Body of pancreas (tissue), 4 donors: ENCODE measurements around the gene MTERF4. TPM values are rescaled to one million over a fixed set of nuclear protein-coding genes. Genes with fewer than 3 reads are reported as not detected.

Source experiments
- ATAC-seq: fragments of 150-250 bp; one replicate; pipeline ENCODE4 v1.9.1; 2016
- DNase-seq, 4 donors: peaks; one replicate each; pipeline ENCODE4 v3.0.0-alpha.2; 2019
- H3K27ac ChIP-seq, 4 donors: fragments of 200-600 bp; sonication (generic); 1 replicate in 3 of 4; 2 replicates in 1 of 4; pipeline versions ENCODE4 v1.5.1 to v1.6.1; 2016 to 2019; ENCODE audit warnings: mild to moderate bottlenecking in 1 of 4, mixed read lengths in 1 of 4, moderate library complexity in 1 of 4
- H3K27me3 ChIP-seq, 2 donors: fragments of 200-600 bp; sonication (generic); one replicate each; pipeline ENCODE4 v1.6.0; 2016; ENCODE audit warnings: mild to moderate bottlenecking in 1 of 2
- H3K36me3 ChIP-seq, 2 donors: fragments of 200-600 bp; sonication (generic); replicated peaks in 1 of 2; 2 replicates each; pipeline ENCODE4 v1.5.1; 2016; ENCODE audit warnings: low read depth in 2 of 2; ENCODE audit not compliant: insufficient read depth in 1 of 2
- H3K4me1 ChIP-seq: fragments of 200-600 bp; sonication (generic); one replicate; pipeline ENCODE4 v1.6.0; 2016
- H3K4me3 ChIP-seq, 2 donors: fragments of 200-600 bp; sonication (generic); 1 replicate in 1 of 2; 2 replicates in 1 of 2; pipeline ENCODE4 v1.5.1; 2016 to 2019
- H3K9me3 ChIP-seq, 3 donors: fragments of 200-600 bp; sonication (generic); 1 replicate in 2 of 3; 2 replicates in 1 of 3; pipeline ENCODE4 v1.5.1; 2016
- POLR2A ChIP-seq, 3 donors: fragments of 450-650 bp; IDR thresholded peaks; one replicate each; pipeline ENCODE4 v1.6.1; 2016; ENCODE audit warnings: antibody characterized with exemption in 3 of 3, mild to moderate bottlenecking in 2 of 3
- WGBS, 2 donors: methylation state at CpG; one replicate each; pipeline ENCODE4 v1.1.5; 2017; 5-methylcytosine and 5-hydroxymethylcytosine counted together
- intact Hi-C: fragments of 100-400 bp; cut with DNase I; formaldehyde crosslinking; loops from one replicate; pipeline ENCODE4 v1.15.1; 2023
- total RNA-seq, 2 donors: library from RNA; depleted of rRNA; stranded (reverse); fragments of >200 nt; gene quantifications; one replicate each; pipeline ENCODE4 v1.1.0, GENCODE V29; 2016
- TF ChIP-seq, protein P1 (sequence below), 7 experiments: fragments of 450-650 bp in 4 of 7; fragments of 200-600 bp in 3 of 7; sonication (generic) in 3 of 7; IDR thresholded peaks; one replicate each; pipeline ENCODE4 v1.5.1; 2016 to 2019; ENCODE audit warnings: antibody characterized with exemption in 7 of 7

MTERF4 gene
- total RNA-seq, 2 donors from 2014 or later: 17.1 to 39.2 TPM

DNA sequence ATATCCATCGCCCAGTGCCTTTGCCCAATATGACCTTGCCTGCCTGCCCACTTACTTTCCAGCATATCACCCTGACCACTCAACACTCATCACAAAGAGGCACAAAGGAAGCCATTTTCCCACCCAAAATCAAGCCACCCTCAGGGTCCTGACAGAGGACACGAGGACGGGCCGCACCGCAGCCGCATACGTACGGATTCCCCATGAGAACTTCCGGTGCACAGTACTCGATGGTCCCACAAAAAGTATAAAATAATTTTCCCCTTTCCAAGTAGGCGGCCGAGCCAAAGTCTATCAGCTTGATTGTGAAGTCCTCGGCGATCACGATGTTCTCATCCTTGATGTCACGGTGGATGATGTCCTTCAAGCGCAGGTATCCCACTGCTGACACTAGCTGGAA, 10.0 kb upstream of the MTERF4 start:
- ATAC-seq (no peak), DNase-seq (no peak)
- 91% methylated on average over 13 to 17 of the region's 17 CpGs for WGBS, 2 donors

DNA sequence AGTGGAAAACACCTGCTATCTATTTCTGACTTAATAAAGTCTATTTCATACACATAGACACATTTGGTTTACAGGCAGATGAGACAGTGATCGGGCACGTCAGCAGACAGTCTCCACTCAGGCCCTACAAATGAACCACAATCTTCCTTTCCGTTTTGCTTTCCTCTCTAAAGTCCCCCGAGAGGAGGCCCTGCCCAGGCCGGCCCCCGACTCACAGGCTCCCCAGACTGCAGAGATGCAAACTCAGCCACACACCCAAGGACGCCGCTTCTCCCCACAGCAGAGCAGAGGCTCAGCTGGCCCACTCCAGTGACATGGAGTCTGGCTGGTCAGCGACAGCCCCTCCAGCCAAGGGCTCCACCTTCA, 9.3 kb upstream of the MTERF4 start:
- no peak for ATAC-seq
- Histone ChIP-seq H3K36me3 (peaks cover 0 to 2% of the 10 kb centered on the region in 2 donors), H3K4me3 (no peak overlapping the region), H3K4me1 (no peaks in the 10 kb centered on the region), H3K27ac (no peak overlapping the region), H3K27me3 (no peaks in the 10 kb centered on the region), H3K9me3 (no peaks in the 10 kb centered on the region)
- DNase-seq: no peak
- WGBS, 2 donors: 85 to 92% methylated on average over 9 of the region's 9 CpGs
- intact Hi-C loops: no loop called here
- TF ChIP-seq, protein P1, sequence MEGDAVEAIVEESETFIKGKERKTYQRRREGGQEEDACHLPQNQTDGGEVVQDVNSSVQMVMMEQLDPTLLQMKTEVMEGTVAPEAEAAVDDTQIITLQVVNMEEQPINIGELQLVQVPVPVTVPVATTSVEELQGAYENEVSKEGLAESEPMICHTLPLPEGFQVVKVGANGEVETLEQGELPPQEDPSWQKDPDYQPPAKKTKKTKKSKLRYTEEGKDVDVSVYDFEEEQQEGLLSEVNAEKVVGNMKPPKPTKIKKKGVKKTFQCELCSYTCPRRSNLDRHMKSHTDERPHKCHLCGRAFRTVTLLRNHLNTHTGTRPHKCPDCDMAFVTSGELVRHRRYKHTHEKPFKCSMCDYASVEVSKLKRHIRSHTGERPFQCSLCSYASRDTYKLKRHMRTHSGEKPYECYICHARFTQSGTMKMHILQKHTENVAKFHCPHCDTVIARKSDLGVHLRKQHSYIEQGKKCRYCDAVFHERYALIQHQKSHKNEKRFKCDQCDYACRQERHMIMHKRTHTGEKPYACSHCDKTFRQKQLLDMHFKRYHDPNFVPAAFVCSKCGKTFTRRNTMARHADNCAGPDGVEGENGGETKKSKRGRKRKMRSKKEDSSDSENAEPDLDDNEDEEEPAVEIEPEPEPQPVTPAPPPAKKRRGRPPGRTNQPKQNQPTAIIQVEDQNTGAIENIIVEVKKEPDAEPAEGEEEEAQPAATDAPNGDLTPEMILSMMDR (IDR thresholded peaks at IDR 0.05): no peak
- no peak for TF ChIP-seq POLR2A (IDR thresholded peaks at IDR 0.05)

More for the DNA sequence above, 10.0 kb upstream of the MTERF4 start:
- Histone ChIP-seq H3K9me3 (no peaks in the 10 kb centered on the region), H3K27me3 (no peaks in the 10 kb centered on the region), H3K27ac (no peak overlapping the region), H3K36me3 (peaks cover 0 to 2% of the 10 kb centered on the region in 2 donors), H3K4me3 (no peak overlapping the region), H3K4me1 (no peaks in the 10 kb centered on the region)
- no peak for TF ChIP-seq POLR2A (IDR thresholded peaks at IDR 0.05)
- TF ChIP-seq, protein P1 (IDR thresholded peaks at IDR 0.05): no peak
- intact Hi-C loops: no loop called here

DNA sequence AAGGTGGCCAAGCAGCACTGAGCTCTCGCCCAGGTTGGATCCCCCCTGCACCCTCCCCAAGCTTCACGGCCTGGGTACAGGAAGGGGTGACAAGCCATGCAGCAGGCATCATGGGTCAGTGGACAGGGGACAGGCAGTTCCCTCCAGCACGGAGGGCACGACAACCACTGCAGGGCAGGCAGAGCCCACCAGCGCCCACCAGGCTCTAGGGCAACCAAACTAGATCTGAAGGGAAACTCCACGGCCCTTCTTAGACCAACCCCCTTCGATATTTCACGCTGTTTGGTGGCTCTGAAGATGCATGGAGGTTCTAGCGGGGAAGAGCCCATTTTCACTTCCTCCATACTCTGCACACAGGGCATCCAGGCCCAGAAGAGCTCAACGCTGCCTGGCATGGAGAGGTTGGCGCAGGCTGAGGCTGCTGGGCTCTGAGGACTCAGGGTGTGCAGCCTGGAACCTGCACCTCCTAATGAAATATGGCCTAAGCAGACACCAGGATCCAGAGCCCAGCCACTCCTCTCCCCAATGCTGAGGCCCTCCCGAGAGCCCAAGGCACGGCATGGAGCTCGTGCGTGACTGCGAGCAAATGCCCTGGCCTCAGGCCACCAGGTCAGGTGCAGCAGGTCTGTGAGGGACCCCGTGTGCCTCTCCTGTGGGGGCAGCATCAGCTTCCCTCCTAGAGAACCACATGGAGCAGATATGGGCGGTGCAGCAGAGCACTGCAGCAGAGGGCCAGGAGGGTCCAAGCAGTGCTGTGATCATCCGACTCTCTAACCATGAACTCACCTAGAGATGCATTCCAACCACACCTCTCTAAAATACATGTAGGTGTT, 8.7 kb upstream of the MTERF4 start:
- H3K9me3 ChIP-seq: no peaks in the 10 kb centered on the region
- TF ChIP-seq, protein P1 (IDR thresholded peaks at IDR 0.05): no peak
- TF ChIP-seq POLR2A (IDR thresholded peaks at IDR 0.05): no peak
- peaks cover 0 to 2% of the 10 kb centered on the region in 2 donors for H3K36me3 ChIP-seq
- ATAC-seq: no peak
- intact Hi-C loops: no loop called here
- no peak for DNase-seq
- 80 to 91% methylated on average over 11 to 19 of the region's 19 CpGs for WGBS, 2 donors
- H3K27ac ChIP-seq: no peak overlapping the region
- H3K27me3 ChIP-seq: no peaks in the 10 kb centered on the region
- no peaks in the 10 kb centered on the region for H3K4me1 ChIP-seq
- H3K4me3 ChIP-seq: no peak overlapping the region

DNA sequence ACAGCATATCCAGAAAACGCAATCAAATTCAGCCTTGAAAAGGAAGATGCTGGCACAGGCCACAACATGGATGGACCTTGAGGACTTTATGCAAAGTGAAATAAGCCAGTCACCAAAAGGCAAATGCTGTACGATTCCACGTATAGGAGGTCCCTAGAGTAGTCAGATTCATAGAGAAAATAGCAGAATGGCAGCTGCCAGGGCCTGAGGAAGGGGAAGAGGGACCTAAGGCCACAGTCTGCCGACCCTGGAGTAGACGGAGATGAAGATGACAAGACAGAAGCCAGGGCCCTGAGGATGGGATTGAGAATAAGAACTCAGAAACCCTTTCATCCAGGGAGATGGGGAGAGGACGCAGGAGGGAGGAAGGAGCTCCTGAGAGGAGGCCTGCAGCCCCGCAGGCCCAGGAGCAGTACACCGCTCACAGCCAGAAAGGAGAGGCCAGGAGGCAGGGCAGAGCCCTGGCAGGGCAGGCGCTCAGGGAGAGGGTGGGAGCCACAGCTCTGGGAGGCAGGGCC, 8.1 kb upstream of the MTERF4 start:
- intact Hi-C loops: no loop called here
- 86 to 96% methylated on average over 8 to 9 of the region's 9 CpGs for WGBS, 2 donors

More for the DNA sequence above, 8.1 kb upstream of the MTERF4 start:
- DNase-seq (no peak), ATAC-seq (no peak)
- H3K4me3 ChIP-seq: no peak overlapping the region
- H3K36me3 ChIP-seq: peaks cover 0 to 2% of the 10 kb centered on the region in 2 donors
- no peak overlapping the region for H3K27ac ChIP-seq
- no peak for TF ChIP-seq POLR2A (IDR thresholded peaks at IDR 0.05)
- TF ChIP-seq, protein P1 (IDR thresholded peaks at IDR 0.05): no peak
- H3K27me3 ChIP-seq: no peaks in the 10 kb centered on the region
- no peaks in the 10 kb centered on the region for H3K4me1 ChIP-seq
- no peaks in the 10 kb centered on the region for H3K9me3 ChIP-seq
